Ramos (cell line): ENCODE measurements around the gene WDFY1.

ENCODE experiments used
- in situ Hi-C: fragments of 300-500 bp; cut with MboI; formaldehyde crosslinking; loops from one replicate; pipeline ENCODE4 v1.14.3; 2022; ENCODE audit warnings: low sequenced_read_pairs; ENCODE audit not compliant: unreplicated experiment

Gene WDFY1

DNA sequence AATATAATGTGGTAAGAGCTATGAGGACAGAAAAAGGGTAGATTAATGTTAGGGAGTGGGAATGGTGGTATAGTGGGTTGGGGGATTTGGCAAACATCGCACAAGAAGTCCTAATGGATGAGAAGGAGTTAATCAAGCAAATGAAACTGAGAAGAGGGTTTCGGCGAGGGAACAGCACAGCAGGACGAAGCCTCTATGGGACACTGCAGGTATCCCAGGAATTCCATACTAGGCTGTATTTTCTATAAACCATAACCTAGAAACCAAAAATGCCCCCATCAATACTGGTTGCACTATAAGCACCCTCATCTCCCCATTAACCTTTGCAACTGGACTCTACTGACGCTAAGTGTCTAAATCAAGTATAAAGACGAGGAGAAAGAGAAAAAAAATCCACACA lies 10.3 kb downstream of the WDFY1 start:
- in situ Hi-C loops = no loop called here

GRCh38 chr2:223932816-223933800 lies 12.0 kb downstream of the WDFY1 start:
- in situ Hi-C loops = no loop called here

GRCh38 chr2:223930103-223930976 lies 14.8 kb downstream of the WDFY1 start:
- in situ Hi-C loops = no loop called here

DNA sequence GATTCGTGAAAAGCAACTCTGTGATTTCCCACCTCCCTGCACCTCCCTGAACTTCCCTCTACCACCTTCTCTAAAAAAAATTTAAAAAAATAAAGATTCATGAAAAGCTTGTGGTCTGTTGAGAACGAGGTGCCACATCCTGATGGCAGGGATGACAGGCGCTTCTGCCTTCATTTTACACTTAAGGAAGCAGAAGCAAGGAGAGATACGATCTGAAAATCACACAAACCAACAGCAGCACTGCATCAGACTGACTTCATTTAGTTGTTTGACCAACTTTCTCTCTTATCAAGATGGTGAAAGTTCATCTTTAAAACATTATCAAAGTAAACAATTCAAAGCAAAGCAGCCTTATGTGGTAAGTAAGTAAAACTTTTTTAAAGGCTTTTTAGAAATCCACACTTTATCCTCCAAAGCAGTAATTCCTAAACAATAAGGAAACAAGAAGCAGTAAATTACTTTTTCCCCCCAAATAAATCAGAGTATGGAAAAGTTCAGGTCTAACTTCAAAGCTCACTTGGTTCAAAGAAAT lies 15.5 kb downstream of the WDFY1 start:
- in situ Hi-C loops = no loop called here

DNA sequence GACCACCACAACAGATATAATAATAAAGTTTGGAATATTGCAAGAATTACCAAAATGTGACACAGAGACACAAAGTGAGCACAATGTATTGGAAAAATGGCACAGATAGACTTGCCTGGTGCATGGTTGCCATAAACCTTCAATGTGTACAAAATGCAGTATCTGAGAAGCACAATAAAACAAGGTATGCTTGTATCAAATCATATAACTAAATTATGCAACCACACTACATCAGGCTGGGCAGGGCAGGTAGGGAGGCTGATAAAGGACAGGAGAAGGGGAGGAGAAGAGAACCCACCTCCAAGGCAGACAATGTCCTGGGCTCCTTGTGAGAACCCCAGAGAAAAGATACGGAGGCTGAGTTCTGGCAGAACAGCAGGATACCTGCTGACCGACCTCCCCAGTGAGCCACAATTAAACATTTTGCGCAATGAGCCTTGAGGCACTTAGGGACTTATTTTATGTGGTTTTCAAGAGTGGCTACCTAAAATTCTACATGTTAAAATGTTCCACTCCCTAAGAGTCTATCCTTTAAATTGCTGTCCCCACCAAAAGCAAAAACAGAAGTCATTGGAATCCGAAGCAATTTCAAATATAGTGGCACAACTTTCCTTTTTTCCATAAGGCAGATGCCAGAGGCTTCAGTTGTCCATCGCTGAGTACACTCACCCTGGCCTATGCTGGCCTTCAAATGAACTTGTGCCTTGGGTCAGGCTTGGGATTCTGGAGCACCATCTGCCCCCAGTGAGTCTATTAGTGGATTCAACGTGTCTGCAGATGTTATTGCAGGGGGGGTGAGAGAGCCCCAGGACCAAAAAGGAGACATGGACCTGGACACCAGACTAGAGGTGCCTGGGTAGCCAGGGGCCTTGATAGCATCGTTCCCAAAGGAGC lies 16.8 kb downstream of the WDFY1 start:
- in situ Hi-C loops = no loop called here

GRCh38 chr2:223925106-223925505 lies 20.0 kb downstream of the WDFY1 start:
- in situ Hi-C loops = no loop called here

DNA sequence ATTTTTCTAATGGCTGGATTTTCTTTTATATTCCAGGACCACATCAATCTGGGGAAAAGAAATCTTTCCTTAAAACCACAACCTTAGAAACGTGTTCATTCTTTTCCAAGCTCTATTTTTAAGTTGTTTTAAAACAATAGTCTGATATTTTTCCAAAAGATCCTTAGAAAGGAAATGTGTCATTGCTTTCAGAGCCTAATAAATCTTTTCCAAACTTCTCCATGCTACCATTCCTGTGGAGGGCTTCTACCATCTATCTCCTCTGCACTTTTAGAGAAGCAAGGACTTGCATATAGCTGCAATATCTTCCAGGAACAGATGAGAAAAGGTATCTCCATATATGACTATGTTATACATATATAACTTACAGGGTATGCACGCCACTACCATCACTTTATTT lies 21.2 kb downstream of the WDFY1 start:
- in situ Hi-C loops = no loop called here

- in situ Hi-C loops = no loop called here
Observed at GRCh38 chr2:223922308-223922707, 22.8 kb downstream of the WDFY1 start.

DNA sequence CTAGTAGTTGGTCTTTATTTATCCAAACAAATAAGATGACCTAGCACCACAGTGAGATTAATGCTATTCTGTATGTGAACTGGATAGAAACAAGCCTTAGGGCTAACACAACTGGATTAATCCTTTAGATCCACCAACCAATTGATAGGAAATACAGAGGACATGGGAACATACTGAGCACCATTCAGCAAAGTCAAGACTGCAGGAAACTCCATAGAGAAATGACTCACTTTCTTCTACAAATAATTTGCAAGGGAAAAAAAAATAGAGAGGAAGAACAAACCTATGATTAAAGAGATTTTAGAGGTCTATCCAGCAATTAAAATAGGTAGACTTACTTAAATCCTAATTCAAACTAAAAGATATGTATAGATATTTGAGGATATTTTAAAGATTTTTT lies 23.9 kb downstream of the WDFY1 start:
- in situ Hi-C loops = no loop called here

- in situ Hi-C loops = no loop called here
Observed at GRCh38 chr2:223920109-223920508, 25.0 kb downstream of the WDFY1 start.

DNA sequence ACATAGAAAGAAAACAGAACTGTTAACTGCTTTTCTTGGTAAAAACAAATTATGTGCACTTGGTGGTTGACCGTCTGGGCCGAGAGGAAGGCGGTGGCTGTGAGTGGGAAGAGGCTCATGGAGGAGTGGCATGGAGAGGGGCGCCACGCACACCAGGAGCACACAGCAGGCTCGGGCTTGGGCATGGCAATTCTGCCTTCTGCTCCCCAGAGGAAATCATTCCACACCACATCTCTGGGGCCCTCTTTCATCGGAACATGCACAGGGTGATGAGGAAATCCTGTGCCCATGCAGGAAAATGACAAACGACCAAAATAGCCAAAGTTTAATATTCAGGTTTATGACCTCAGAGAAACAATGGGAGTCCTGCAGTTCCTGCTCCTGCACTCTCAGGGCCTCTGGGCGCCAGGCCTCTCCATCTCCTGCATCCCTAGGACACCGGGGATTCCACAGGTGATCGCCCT lies 26.4 kb downstream of the WDFY1 start:
- in situ Hi-C loops = no loop called here

GRCh38 chr2:223916181-223916920 lies 28.8 kb downstream of the WDFY1 start:
- in situ Hi-C loops = no loop called here

DNA sequence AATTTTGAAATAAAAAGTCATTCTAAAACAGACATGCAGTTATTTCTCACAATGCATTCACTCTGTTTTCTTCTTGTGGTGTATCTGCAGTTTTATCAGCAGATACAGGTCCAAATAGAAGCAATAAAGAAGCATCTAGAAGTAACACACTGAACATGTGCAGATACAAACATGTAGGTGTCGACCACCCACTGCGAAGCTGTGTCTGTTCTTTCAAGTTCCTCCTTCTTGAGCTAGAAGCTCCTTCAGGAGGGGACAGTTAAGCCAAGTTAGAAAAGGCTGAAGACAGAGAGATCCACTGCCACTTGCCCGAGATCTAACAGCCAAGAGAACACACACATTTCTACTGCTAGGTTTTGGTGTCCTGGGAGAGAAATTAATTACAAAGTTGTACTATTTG lies 30.1 kb downstream of the WDFY1 start:
- in situ Hi-C loops = no loop called here

- in situ Hi-C loops = no loop called here
Observed at GRCh38 chr2:223914324-223914723, 30.8 kb downstream of the WDFY1 start.

- in situ Hi-C loops = no loop called here
Observed at GRCh38 chr2:223909001-223909741, 36.0 kb downstream of the WDFY1 start.

DNA sequence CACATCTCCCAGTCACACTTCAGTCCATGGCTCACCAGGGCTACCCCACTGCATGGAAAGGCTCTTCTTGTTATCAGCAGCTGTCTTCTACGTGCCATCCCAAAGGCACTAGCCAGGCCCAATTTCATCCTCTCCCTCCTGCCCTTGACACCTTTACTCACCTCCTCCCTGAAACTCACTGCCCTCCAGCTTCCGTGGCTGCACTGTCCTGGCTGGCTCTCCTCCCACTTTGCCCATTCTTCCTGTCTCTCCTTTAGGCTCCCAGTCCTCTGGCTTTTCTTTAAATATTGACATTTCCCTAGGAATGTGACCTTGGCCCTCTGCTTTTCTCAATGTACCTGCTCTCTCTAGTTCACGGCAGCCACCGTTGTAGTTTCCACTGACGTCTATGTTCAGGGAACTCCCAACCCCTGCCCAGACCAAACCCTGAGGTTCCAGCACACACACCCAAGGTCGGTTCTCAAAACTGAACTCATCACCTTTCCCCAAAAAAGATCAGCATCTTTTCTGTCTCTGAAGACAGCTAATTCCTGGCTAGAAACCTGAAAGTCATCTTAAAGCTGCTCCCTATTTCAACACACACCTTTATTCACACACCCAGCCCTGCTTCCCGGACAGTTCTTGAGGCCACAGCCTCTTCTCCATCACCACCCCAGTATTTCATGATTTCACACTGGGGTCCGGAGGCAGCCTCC lies 36.7 kb downstream of the WDFY1 start:
- in situ Hi-C loops = no loop called here

DNA sequence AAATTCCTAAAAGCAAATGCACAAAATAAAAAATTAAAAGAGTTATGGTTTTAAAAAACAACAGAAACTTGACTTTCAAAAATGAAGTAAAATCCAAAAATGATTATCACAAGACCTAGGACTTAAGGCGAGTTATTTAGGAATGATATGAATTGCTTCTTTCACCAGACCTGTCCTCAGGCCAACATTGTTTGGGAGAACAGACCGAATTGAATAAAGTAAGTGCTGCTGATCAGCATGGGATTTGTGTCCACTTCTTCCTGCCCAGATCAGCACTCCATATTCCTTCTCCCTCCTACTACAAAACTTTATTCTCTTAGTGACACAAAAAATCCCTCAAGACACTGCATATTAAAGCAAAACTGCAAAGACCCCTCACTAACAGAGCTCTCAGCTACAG lies 39.1 kb downstream of the WDFY1 start:
- in situ Hi-C loops = no loop called here

- in situ Hi-C loops = no loop called here
Observed at GRCh38 chr2:223901854-223902253, 43.3 kb downstream of the WDFY1 start.
